NOMO-1 treated with DMSO at 0.1 percent for 48 hours (cell line): ENCODE measurements around the gene NOVA1.

ENCODE experiments used
- DNase-seq: peaks from one replicate; lab custom pipeline; 2025; ENCODE audit not compliant: unreplicated experiment; lab: John Stamatoyannopoulos, UW

The NOVA1 gene

DNA sequence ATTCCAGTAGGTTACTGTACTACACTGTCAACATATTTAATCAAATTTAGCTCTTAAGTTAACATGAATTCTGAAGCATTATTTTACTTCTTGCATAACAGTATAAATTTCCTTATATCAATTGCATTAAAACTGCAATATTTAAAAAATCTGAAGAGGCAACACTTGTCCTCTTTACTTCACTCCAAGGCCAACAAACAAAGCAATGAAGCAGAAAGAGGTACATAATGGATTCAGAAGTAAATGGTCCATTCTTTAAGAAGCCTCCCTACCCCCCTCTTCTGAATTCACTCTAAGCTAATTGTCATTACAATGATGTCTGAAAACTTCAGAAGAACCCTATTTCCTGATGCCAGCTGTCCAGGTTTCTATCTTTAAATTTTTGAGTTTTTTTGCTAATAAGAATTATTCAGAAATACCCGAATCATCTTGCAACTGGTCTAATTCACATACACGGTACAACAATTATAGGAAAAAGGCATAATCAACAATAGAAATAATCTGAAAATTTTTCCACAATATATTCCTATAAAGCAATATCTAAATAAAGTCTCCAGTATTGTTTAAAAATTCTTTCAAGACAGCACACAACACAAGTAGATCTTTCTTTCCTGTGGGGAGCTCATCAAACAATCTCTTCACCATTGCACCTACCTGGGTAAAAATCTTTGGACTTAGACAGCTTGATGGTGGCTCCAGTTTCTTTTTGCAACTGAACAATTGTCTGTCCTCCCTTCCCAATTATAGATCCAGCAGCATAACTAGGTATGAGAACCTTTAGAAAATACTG lies 2.9 kb downstream of the NOVA1 start:
- no peak for DNase-seq

DNA sequence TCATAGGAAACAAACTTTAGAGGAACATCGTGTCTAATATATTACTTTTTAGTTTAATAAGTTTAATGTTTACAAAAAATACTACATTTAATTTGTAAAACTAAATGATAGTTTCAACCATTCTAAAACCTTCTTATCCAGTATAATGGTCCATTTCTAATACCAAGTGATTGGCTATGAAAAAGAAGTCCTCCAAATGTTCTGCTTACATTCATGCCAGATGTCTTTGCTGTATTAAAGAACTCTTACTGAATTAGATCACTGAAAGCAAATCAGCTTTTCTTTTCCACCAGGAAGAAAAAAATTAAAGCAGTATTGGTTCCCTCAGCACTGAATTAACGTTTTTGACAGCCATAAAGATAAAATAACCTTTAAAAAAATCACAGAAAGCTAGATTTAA lies 3.7 kb downstream of the NOVA1 start:
- DNase-seq, result no peak

DNA sequence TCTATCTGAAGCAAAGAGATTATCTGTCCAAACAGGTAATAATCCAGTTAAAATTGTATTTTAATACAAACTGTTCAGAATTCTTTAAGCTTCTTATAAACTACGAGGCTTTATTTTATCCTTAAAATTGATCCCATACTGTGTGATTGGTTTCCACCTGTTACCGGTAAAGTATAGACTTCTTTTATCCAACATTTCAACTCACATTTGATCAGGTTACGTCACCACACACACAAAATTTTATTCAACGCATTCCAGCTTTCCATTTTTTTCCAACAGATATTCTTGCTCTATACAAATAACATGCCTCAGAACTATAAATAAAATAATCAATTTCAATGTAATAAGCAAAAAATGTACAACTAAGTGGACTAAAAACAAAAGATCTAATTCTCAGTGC lies 4.5 kb downstream of the NOVA1 start:
- no peak for DNase-seq

DNA sequence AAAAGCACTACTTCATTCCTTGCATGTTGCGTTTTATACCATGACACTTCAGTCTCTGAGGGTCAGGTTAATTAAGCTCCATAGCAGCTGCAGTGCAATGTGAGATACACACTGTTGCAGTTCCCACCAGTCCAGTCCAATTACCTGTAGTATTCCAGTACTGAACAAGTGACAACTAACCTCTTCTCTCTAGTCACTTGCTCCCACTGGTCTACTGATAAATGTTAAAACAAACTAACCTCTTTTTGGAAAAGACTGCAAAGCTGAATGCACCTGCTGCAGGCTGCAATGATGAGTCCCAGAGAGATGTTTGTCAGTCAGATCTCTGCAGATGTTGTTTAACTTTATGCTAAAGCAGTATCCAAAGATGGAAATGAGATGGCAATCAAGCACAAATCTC lies 7.9 kb downstream of the NOVA1 start:
- no peak for DNase-seq

DNA sequence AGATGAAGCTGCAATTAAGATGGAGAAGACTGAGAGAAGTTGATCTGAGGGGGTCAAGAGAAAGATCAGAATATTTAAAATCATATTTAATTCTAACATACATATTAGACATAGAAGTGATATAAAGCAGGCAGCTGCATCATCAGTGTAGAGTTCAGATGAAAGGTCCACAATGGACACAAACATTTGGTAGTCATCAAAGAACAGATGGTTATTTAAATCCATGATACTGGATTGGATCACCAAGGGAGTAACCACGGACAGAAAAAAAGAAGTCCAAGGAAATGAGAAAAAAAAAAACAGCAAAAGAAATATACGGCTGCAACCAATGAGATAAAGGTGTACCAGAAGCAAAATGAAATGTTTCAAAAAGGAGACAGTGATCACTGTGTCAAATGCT lies 20.1 kb downstream of the NOVA1 start:
- no peak for DNase-seq

DNA sequence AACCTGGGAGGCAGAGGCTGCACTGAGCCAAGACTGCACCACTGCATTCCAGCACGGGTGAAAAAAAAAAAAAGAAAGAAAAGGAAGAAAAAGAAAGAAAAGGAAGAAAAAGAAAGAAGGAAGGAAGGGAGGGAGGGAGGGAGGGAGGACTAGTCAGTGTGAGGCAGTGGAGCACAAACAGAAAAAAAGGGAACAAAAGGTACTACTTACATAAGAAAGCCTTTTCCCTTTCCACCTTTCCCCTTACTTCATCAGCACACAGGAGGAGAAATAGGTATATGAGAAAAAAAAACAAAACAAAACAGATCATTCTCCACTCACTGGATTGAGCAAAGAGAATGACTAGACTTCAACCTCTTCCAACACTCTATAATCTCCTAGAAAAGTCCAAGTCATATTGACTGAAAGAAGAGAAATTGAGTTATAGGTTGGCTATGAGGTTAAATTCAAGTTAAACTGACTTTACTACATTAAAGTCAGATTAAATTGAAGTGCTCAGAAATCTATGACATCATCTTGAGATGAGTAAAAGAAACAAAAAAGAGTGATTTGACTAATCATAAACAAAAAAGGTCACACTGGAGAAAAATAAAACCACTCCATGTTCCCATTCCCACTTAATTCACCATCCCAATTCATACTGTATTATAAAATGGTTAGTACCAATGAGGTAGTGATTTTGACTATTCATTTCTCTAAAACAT lies 43.6 kb downstream of the NOVA1 start:
- DNase-seq, result no peak

DNA sequence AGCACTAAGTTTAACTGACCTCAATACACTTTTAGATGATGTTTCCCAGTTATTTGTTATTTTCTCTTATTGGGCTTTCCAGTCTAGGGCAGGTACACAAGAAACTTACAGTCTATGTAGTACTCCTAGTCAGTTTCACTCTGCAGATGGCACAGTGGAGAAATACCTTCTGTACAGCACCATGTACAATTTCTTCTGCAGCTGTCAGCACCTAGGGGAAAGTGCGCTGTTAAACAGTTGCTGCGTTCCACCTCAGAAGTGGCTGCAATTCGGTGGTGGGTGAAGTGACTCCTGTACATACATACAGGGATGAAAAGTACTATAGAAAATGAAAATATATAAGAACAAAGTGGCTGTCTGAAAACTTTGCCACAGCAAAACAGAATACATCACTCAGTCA lies 48.3 kb downstream of the NOVA1 start:
- no peak for DNase-seq

DNA sequence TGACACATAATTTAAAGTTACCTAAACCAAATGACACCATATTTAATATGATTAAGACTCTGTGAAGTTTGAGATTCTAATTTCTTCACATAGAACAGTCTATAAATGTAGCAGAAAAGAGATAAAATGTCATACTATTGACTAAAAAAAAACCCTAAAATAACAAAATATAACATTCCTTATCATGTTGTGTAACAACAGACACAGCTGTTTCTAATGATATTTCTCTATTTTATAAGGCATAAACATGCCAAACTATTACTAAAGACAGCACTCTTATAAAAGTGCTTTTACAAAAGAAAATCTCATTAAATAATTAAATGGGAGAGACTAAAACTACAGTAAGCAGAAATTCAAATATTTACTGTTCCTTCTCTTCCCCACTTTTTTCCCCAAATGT lies 49.4 kb downstream of the NOVA1 start:
- DNase-seq, result no peak

DNA sequence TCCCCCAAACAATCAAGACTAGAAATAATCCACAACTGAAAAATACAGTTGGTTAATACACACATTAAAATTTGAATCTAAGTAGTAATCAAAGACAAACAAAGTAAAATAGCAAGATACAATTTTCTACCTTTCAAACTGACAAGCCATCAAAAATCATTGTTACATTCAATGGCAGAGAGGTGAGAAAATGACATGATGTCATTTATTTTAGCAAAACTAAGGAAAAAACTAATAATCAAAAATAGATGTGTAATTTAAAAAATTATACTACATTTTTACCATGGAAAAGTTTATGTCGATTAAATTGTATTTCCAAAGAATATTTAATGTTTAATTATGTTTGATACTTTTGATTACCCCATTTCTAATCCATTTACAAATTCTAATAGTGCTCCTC lies 59.7 kb downstream of the NOVA1 start:
- DNase-seq, result no peak

DNA sequence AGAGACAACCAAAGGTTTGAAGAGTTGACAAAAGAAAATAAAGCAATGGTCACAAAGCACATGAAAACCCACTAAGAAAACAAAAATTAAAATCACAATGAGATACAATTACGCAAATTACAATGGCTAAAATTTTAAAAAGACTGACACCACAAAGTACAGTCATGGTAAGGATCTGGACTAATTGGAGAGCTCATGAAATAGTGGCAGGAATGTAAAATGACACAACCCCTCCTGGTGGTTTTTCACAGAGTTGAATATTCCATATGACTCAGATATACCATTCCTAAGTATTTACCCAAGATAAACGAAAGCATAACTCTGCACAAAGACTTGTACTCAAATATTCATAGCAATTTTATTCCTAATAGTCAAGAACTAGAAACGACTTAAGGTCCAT lies 65.9 kb downstream of the NOVA1 start:
- DNase-seq, result no peak

DNA sequence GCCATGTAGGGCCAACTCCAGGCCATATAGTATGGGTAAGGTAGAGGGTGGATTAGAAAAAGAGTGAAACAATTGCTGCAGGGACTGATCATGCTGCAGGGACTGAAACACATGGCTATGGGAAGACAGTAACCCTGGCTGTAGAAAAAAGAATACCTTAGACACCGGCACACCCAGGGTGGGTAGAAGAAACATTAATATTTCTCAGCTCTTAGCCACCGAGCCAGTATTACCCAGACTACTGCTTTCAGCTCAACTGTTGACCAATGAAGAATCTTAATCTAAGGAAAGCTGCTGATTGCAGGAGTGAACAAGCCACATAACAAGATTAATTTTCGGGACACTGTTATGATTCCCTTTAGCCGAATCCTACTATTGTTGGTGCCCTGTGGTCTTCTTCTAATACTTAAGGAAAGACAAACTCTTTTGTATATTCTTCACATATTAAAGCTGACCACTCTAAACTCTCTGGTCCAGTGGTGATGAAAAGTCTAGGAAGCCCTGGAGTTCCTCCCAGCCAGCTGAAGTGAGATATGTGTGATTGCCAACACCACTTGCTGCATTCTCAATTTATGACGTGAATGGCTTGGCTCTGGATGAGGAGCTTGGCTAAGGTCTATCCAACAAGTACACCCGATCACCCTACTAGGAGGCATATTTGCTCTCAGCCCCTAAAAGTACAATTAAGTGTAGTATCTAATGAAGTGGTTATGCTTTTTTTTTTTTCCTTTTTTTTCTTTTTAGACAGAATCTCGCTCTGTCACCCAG lies 69.2 kb downstream of the NOVA1 start:
- no peak for DNase-seq

DNA sequence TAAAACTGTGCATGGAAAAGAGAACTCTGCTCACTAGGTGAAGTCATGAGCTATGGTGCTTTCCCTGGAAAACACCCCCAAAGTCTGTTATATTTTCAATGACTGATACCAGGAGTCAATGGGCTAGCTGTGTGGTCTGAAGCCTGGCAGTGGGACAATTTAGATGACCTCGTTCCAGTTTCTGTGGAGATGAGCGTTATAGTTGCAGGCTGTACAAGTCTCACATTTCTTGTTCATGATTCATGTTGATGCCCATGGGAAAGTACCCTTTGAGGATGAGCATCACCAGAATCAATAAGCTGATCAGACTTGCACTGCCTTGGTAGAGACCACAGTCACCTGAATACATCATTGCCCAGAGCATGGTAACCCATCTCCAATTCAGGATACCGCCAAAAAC lies 70.7 kb downstream of the NOVA1 start:
- DNase-seq, result no peak

DNA sequence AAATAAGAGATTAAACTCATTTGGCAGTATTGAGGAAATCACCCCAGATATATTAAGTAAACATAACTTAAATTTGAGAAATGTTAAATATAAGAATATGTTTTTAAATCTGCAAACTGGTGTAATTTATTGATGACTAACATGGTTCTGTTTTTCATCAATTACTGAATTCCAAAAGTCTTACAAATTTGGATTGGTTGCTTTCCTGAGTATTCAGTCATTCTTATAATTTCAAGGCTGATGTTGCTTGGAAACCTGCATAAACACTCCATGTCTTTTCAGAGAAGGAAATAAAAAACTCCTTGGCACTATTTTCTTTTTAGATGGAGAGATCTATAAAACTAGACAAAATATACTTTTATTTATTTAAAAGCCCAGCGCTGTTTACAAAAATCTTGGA lies 71.7 kb downstream of the NOVA1 start:
- DNase-seq, result no peak

DNA sequence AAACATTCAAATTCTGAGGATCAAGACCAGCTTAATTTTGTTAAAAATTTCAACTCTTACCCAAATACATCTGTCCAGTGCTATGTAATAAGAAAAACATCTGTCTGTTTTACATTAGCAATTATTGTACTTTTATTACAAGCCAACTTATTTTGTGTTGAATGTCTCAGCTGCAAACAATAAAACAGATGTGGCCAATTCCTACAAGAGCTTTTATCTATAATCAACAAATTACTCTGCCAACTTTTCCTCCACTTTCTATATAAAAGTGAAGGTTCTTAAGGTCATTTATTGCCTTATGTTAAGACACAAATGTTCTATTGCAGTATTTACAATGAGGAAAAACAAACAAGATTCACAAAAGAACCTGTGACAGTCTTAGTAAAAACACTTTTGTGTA lies 72.7 kb downstream of the NOVA1 start:
- DNase-seq, result no peak

DNA sequence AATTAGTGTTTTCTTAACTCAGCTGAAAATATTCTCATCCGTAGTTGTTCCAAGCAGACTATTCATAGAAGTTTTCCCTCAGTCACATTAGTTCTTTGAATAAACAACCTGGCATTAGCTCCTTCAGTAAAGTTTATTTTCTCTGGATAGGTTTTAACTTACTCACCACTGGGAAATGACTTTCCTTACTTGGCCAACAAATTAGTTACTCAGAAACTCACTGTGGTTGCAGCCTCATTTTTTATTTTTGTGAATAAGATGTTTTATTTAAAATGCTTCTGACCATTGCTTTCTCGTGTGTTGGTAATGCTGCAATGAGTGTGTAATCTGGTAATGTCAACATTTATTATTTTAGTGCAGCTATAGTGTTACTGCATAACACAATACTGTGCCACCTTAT lies 74.9 kb downstream of the NOVA1 start:
- no peak for DNase-seq

DNA sequence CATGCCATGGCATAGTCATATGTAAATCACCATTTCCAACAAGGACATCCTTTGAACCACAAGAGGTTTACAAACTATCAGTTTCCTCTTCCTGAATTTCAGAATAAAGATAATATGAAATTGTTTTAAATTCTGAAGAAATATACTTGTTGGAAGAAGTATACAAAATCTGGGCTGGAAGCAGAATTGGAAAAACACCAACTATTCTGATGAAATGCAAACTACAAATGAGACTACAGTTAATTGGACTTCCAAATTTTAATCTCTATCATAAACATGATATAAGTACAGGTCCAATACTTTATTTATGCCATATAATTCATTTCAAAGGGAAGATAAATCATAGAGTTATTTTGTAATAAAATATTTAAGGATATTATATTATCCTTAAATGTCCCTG lies 80.1 kb downstream of the NOVA1 start:
- DNase-seq, result no peak

DNA sequence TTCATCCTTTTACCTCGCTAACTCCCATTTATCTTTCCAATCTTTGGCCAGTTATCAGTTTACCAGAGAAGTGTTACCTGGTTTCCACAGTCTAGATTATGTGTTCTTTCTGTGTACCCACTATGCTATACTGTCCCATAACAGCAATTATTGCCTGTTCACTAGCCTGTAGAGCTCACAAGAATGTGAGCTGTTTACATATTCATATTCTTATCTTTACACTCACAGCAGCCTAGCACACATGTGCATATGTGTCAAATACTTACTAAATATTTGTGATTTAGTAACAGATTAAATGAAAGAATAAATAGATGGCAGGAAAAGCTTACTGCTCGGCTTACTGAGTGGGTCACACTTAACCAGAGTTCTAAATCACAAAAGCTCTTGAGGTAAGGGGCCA lies 97.8 kb downstream of the NOVA1 start:
- DNase-seq, result no peak

DNA sequence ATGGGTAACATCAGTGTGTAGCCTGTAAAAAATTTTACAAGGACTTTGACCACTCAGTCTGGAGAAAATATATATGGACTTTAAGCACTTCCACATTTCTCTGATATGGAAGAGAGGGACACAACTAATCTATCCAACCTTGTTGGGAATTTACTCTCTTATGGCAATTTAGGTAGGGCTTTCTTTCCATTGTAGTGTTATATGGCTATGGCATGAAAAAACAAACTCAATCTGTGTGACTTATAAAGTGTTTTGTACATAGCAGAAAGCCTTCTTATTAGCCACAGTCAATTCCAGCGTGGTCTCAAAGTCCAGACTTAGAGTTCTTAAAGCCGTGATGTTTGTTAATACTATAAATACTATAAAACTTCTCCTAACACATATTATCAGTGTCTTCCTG lies 98.3 kb downstream of the NOVA1 start:
- no peak for DNase-seq

DNA sequence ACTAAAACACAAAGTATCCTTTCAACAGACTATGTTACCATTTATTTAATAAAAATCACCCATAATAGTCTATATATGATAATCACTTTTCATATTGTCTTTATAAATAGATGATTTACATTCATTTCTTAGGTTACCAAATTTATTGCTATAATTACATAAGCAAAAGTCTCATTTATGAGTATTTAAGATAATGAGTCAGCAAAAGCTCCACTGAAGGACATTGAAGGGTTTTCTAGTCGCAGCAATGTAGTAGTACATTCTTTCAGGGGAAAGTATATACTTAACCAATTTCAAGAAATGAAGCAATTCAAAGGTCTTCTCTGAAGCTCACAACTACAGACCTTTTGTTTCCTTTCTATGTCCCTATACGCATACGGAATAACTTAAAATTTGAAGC lies 110.9 kb downstream of the NOVA1 start:
- no peak for DNase-seq

DNA sequence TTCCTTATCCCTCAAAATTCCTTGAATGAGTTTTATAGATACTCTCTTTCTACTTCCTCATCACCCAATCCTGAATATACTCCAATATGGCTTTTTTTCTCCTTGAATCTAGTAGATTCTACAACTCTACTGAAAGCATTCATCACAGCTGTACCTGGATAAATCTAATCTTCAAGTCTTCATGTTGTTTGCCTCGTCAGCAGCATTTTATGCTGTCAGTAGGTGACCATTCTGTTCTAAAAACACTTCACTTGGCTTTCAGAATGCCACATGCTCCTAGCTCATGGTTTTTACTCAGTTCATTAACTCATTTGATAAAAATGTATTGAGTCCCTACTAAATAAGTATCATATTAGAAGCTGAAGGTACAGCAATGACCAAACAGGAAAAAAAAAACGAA lies 113.3 kb downstream of the NOVA1 start:
- DNase-seq, result no peak

DNA sequence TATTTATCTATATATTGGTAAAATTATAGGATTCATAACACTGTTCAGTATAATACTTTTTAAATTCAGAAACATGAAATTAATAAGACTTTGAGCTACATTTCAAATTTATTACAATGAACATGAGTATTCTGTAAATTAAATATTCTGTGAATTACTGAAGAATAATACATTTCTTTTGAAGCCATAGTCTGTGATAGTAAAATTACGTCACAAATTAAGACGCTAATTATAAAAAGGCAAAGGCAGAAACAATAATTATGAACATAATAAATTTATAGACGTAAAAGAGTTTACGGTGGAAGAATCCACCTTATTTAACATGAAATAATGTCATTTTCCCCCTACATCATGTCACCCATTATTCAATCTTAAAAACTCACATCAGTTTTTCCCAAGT lies 118.9 kb downstream of the NOVA1 start:
- no peak for DNase-seq

DNA sequence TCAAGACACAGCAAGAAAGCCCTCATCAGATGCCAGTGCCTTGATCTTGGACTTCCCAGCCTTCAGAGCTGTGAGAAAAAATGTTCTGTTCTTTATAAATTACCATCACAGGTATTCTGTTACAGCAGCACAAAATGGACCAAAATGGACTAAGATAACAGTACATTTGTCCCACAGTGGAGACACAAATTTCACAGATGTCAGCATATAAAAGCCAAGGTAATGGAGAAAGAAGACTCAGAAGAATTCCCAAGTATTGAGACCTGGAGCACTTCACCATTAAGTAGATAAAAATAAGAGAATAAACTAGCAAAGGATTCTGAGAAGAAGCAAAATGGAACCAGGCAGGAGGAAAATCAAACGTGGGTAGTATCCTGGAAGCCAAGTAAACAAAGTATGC lies 131.0 kb downstream of the NOVA1 start:
- DNase-seq, result no peak
